HepG2 (cell line): Measurements from ENCODE around the gene RALY. TPM values are rescaled to one million over a fixed set of nuclear protein-coding genes. Genes with fewer than 3 reads are reported as not detected.
A peak's percentile ranks its signal among the peaks of the same experiment; 100 is the strongest.

ENCODE experiments used
- BCL6 ChIP-seq: IDR thresholded peaks from 2 replicates; pipeline ENCODE4 v1.6.1; 2016; ENCODE audit warnings: missing genetic modification reagents, missing compliant biosample characterization
- DMAP1 ChIP-seq: IDR thresholded peaks from 2 replicates; pipeline ENCODE4 v1.6.1; 2016
- FOXA3 ChIP-seq: IDR thresholded peaks from 2 replicates; pipeline ENCODE4 v1.6.1; 2016; ENCODE audit warnings: missing genetic modification reagents, missing compliant biosample characterization
- FOXK1 ChIP-seq: sonication (generic); formaldehyde crosslinking; IDR thresholded peaks from 2 replicates; pipeline ENCODE4 v1.4.0; 2020; ENCODE audit warnings: low read depth, missing genetic modification reagents, borderline replicate concordance
- GATAD2A ChIP-seq: IDR thresholded peaks from 2 replicates; pipeline ENCODE4 v1.6.1; 2016
- GFI1 ChIP-seq: sonication (generic); formaldehyde crosslinking; IDR thresholded peaks from 2 replicates; pipeline ENCODE4 v1.5.0; 2020; ENCODE audit warnings: missing genetic modification reagents, mild to moderate bottlenecking, borderline replicate concordance
- KDM2A ChIP-seq: sonication (generic); formaldehyde crosslinking; IDR thresholded peaks from 2 replicates; pipeline ENCODE4 v1.4.0; 2020; ENCODE audit warnings: low read depth, missing genetic modification reagents, borderline replicate concordance
- RXRB ChIP-seq: IDR thresholded peaks from 2 replicates; pipeline ENCODE4 v1.6.1; 2016; ENCODE audit warnings: borderline replicate concordance, missing genetic modification reagents, missing compliant biosample characterization
- SALL1 ChIP-seq: sonication (generic); formaldehyde crosslinking; IDR thresholded peaks from 2 replicates; pipeline ENCODE4 v1.8.0; 2022; ENCODE audit warnings: mild to moderate bottlenecking, missing genetic modification reagents
- ZBTB34 ChIP-seq: sonication (generic); formaldehyde crosslinking; IDR thresholded peaks from 2 replicates; pipeline ENCODE4 v1.8.0; 2022; ENCODE audit warnings: mild to moderate bottlenecking, missing genetic modification reagents
- ZNF142 ChIP-seq: sonication (generic); formaldehyde crosslinking; IDR thresholded peaks from 2 replicates; pipeline ENCODE4 v1.4.0; 2020; ENCODE audit warnings: missing genetic modification reagents
- ZNF292 ChIP-seq: sonication (generic); formaldehyde crosslinking; IDR thresholded peaks from 2 replicates; pipeline ENCODE4 v1.8.1; 2022; ENCODE audit warnings: mild to moderate bottlenecking, low read depth, missing genetic modification reagents, borderline replicate concordance
- ZNF792 ChIP-seq: IDR thresholded peaks from 2 replicates; pipeline ENCODE4 v1.6.1; 2016
- polyA plus RNA-seq, 8 experiments: library from polyadenylated mRNA; depleted of rRNA in 3 of 8; stranded (reverse) in 7 of 8; unstranded in 1 of 8; fragments of >200 nt; fragmentation: Illumina TruSeq in 4 of 8; extraction: Trizol in 4 of 8; gene quantifications; 2 replicates each; pipeline versions ENCODE4 v1.2.1 to v1.2.3, GENCODE V29; 2011 to 2016; ENCODE audit warnings: low read depth in 4 of 8, missing spikeins in 1 of 8, mixed read lengths in 1 of 8; ENCODE audit not compliant: insufficient read depth in 1 of 8
- total RNA-seq, 5 experiments: library from RNA; depleted of rRNA; stranded (reverse); fragments of >200 nt; fragmentation: Illumina TruSeq; extraction: Trizol; gene quantifications; 2 replicates each; pipeline ENCODE4 v1.2.3, GENCODE V29; 2016; ENCODE audit warnings: low read depth in 1 of 5
- TF ChIP-seq, protein P1 (sequence below): sonication (generic); formaldehyde crosslinking; IDR thresholded peaks from 2 replicates; pipeline ENCODE4 v1.4.0; 2020; ENCODE audit warnings: missing genetic modification reagents, mild to moderate bottlenecking, borderline replicate concordance

Gene RALY
- total and polyA plus RNA-seq, 2 of the 13 experiments (the other 11 are each of a cell fraction or from before 2014, with no cell fraction given) = 178 to 186 TPM

- TF ChIP-seq GFI1 = 0 out of 2 replicates have a peak, but pooled peaks have one; percentile 28
- peak; percentile 14; the same call in 1 of the 2 replicates for TF ChIP-seq ZNF142 (CRISPR knock-in tag)
- TF ChIP-seq ZBTB34 = 0 out of 2 replicates have a peak, but pooled peaks have one; percentile 17
- TF ChIP-seq FOXA3 (CRISPR knock-in tag) = peak; percentile 5; the same call in 1 of the 2 replicates
- TF ChIP-seq ZNF292 (CRISPR knock-in tag) = peak; percentile 58; the same call in 1 of the 2 replicates
- TF ChIP-seq ZNF792 = peak; percentile 55; the same call in 1 of the 2 replicates
- peak; percentile 75 for TF ChIP-seq DMAP1 (CRISPR knock-in tag)
- TF ChIP-seq SALL1 (CRISPR knock-in tag) = peak; percentile 43; the same call in 1 of the 2 replicates
- TF ChIP-seq GATAD2A (CRISPR knock-in tag) = peak; percentile 62
- TF ChIP-seq KDM2A (CRISPR knock-in tag) = 0 out of 2 replicates have a peak, but pooled peaks have one; percentile 26
- TF ChIP-seq RXRB (CRISPR knock-in tag) = 0 out of 2 replicates have a peak, but pooled peaks have one; percentile 16
- TF ChIP-seq, protein P1, sequence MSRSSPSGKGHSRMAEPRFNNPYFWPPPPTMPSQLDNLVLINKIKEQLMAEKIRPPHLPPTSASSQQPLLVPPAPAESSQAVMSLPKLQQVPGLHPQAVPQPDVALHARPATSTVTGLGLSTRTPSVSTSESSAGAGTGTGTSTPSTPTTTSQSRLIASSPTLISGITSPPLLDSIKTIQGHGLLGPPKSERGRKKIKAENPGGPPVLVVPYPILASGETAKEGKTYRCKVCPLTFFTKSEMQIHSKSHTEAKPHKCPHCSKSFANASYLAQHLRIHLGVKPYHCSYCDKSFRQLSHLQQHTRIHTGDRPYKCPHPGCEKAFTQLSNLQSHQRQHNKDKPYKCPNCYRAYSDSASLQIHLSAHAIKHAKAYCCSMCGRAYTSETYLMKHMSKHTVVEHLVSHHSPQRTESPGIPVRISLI (CRISPR knock-in tag) = peak; percentile 87
- 0 out of 2 replicates have a peak, but pooled peaks have one; percentile 22 for TF ChIP-seq FOXK1 (CRISPR knock-in tag)
- TF ChIP-seq BCL6 (CRISPR knock-in tag) = peak; percentile 89
- TF ChIP-seq, all 625 proteins: peak for 58; not testable (repeated sequence) for 567
Observed at GRCh38 chr20:34133365-34133860, 139.7 kb downstream of the RALY start (continued).
